Left lung (tissue), 10 donors: Measurements from ENCODE around the gene COX7B2. TPM values are rescaled to one million over a fixed set of nuclear protein-coding genes. Genes with fewer than 3 reads are reported as not detected.

Experiments used
- ATAC-seq: fragments of 200-7000 bp; cut with Tn5 transposase; one replicate; pipeline ENCODE4 v1.9.1; 2020; ENCODE audit warnings: moderate library complexity
- DNase-seq, 4 donors: peaks; one replicate each; pipeline ENCODE4 v3.0.0-alpha.2; 2013 to 2020
- H3K27ac ChIP-seq, 2 donors: fragments of 200-600 bp; sonication (generic) in 1 of 2; one replicate each; pipeline versions ENCODE4 v1.5.0 to v1.8.0; 2020 to 2021
- H3K27me3 ChIP-seq, 2 donors: fragments of 200-600 bp; sonication (generic) in 1 of 2; one replicate each; pipeline versions ENCODE4 v1.5.0 to v1.8.0; 2020 to 2021
- H3K36me3 ChIP-seq, 2 donors: fragments of 200-600 bp; sonication (generic) in 1 of 2; one replicate each; pipeline versions ENCODE4 v1.5.0 to v1.8.0; 2020 to 2021
- H3K4me1 ChIP-seq, 2 donors: fragments of 200-600 bp; one replicate each; pipeline ENCODE4 v1.8.0; 2021
- H3K4me3 ChIP-seq, 2 donors: fragments of 200-600 bp; sonication (generic) in 1 of 2; one replicate each; pipeline versions ENCODE4 v1.5.0 to v1.8.0; 2020 to 2021; ENCODE audit warnings: mild to moderate bottlenecking in 1 of 2
- H3K9me3 ChIP-seq, 2 donors: fragments of 200-600 bp; sonication (generic) in 1 of 2; one replicate each; pipeline versions ENCODE4 v1.5.0 to v1.8.0; 2020 to 2021
- CTCF ChIP-seq, 2 donors: fragments of 200-600 bp; sonication (generic) in 1 of 2; IDR thresholded peaks; one replicate each; pipeline versions ENCODE4 v1.5.0 to v1.8.0; 2021; ENCODE audit warnings: antibody characterized with exemption in 2 of 2
- intact Hi-C, 2 donors: fragments of 100-400 bp; cut with DNase I; formaldehyde crosslinking; loops; one replicate each; pipeline versions ENCODE4 v1.11.2 to v1.14.2; 2022
- polyA plus RNA-seq, 6 donors: library from polyadenylated mRNA; unstranded; fragments of 120-200 nt; gene quantifications; one replicate each; pipeline ENCODE4 v1.2.1, GENCODE V29; 2013; ENCODE audit not compliant: insufficient read length in 6 of 6
- total RNA-seq, 2 donors: library from RNA; stranded (reverse); fragmentation: NEBNext Ultra II Directional; extraction: Animal tissue kit (Norgen Biotek cat#: 25700); gene quantifications; one replicate each; pipeline ENCODE4 v1.2.1, GENCODE V29; 2021
- donor health status: DM: no; HTN: yes; CAD: no.
- donor health status: DM: no; HTN: no; CAD: no.

COX7B2 gene
- total and polyA plus RNA-seq, 8 donors = not detected

GRCh38 chr4:46952451-46952850 is 43.4 kb upstream of the COX7B2 start:
- no peaks in the 10 kb centered on the region for H3K9me3 ChIP-seq
- H3K27ac ChIP-seq = no peak overlapping the region
- peaks cover 0 to 25% of the 10 kb centered on the region in 2 donors for H3K27me3 ChIP-seq
- ATAC-seq (no peak), DNase-seq (no peak)
- H3K36me3 ChIP-seq = no peaks in the 10 kb centered on the region
- TF ChIP-seq CTCF (IDR thresholded peaks at IDR 0.05) = no peak
- intact Hi-C loops = no loop called here
- H3K4me3 ChIP-seq = no peak overlapping the region
- H3K4me1 ChIP-seq = no peaks in the 10 kb centered on the region

- no peaks in the 10 kb centered on the region for H3K9me3 ChIP-seq
- intact Hi-C loops = no loop called here
- H3K4me3 ChIP-seq = no peak overlapping the region
- H3K4me1 ChIP-seq = no peaks in the 10 kb centered on the region
- DNase-seq (no peak), ATAC-seq (no peak)
- peaks cover 0 to 21% of the 10 kb centered on the region in 2 donors for H3K27me3 ChIP-seq
- TF ChIP-seq CTCF (IDR thresholded peaks at IDR 0.05) = no peak
- no peak overlapping the region for H3K27ac ChIP-seq
- H3K36me3 ChIP-seq = no peaks in the 10 kb centered on the region
Observed at GRCh38 chr4:46950826-46951225, 41.8 kb upstream of the COX7B2 start.

- H3K4me3 ChIP-seq = no peak overlapping the region
- peaks cover 0 to 21% of the 10 kb centered on the region in 2 donors for H3K27me3 ChIP-seq
- no peak for ATAC-seq
Observed at GRCh38 chr4:46949822-46950221, 40.8 kb upstream of the COX7B2 start.

GRCh38 chr4:46947541-46947940 is 38.5 kb upstream of the COX7B2 start:
- Histone ChIP-seq H3K27me3 (peaks cover 0 to 9% of the 10 kb centered on the region in 2 donors), H3K4me1 (no peaks in the 10 kb centered on the region), H3K27ac (no peak overlapping the region), H3K36me3 (no peaks in the 10 kb centered on the region), H3K4me3 (no peak overlapping the region), H3K9me3 (no peaks in the 10 kb centered on the region)
- no peak for ATAC-seq
- intact Hi-C loops = no loop called here
- no peak for TF ChIP-seq CTCF (IDR thresholded peaks at IDR 0.05)
- DNase-seq = no peak

More at GRCh38 chr4:46949822-46950221, 40.8 kb upstream of the COX7B2 start:
- DNase-seq = no peak
- H3K36me3 ChIP-seq = no peaks in the 10 kb centered on the region
- H3K4me1 ChIP-seq = no peaks in the 10 kb centered on the region
- intact Hi-C loops = no loop called here
- H3K27ac ChIP-seq = no peak overlapping the region
- no peaks in the 10 kb centered on the region for H3K9me3 ChIP-seq
- no peak for TF ChIP-seq CTCF (IDR thresholded peaks at IDR 0.05)

- H3K27ac ChIP-seq = no peak overlapping the region
- no peaks in the 10 kb centered on the region for H3K36me3 ChIP-seq
- intact Hi-C loops = no loop called here
- DNase-seq (no peak), ATAC-seq (no peak)
- no peaks in the 10 kb centered on the region for H3K4me1 ChIP-seq
- no peak overlapping the region for H3K4me3 ChIP-seq
- TF ChIP-seq CTCF (IDR thresholded peaks at IDR 0.05) = no peak
- no peaks in the 10 kb centered on the region for H3K9me3 ChIP-seq
- peaks cover 0 to 9% of the 10 kb centered on the region in 2 donors for H3K27me3 ChIP-seq
Observed at GRCh38 chr4:46946919-46947536, 38.0 kb upstream of the COX7B2 start.
